ENCODE results near the gene WFIKKN2. TPM values are rescaled to one million over a fixed set of nuclear protein-coding genes. Genes with fewer than 3 reads are reported as not detected.

WFIKKN2 gene
- total and polyA plus RNA-seq, 2 of the 13 experiments (the other 11 are each of a cell fraction or from before 2014, with no cell fraction given) = not detected

- intact Hi-C loops (cut with micrococcal nuclease; ENCODE audit: unreplicated experiment) = no loop called here
- H3K4me2 ChIP-seq (ENCODE audit: low read depth, low read length) = no peak overlapping the region
- peaks cover 23% of the 10 kb centered on the region for H3K4me1 ChIP-seq (ENCODE audit: insufficient read depth, low read length)
- POLR2A ChIA-PET = interaction anchor here (0.9 to 3.6 kb wide), 6 partner anchors 9 to 78 kb away, joined by 3 to 14 read pairs (median 5); no protein-coding TSS in a partner anchor
- no peaks in the 10 kb centered on the region for H3K9me3 ChIP-seq (ENCODE audit: low read length)
- no peak for FAIRE-seq
- peaks cover 9% of the 10 kb centered on the region for H3K79me2 ChIP-seq (ENCODE audit: insufficient read depth, low read length)
- 8% methylated on average over 2 of the region's 2 CpGs for WGBS (ENCODE audit: low lambda C conversion rate)
- no peak overlapping the region for H3K4me3 ChIP-seq (replicated peaks in 1 of 3; ENCODE audit: insufficient read depth in 1 of 3, low read depth in 2 of 3, low read length in 3 of 3)
- no peak for DNase-seq (ENCODE audit: low spot score)
- TF ChIP-seq ZNF143 (CRISPR knock-in tag; IDR thresholded peaks at IDR 0.05) (0 out of 2 replicates have a peak, but pooled peaks have one; percentile 30), TARDBP (CRISPR knock-in tag; IDR thresholded peaks at IDR 0.05) (peak; percentile 30; the same call in 1 of the 2 replicates), MIER3 (CRISPR knock-in tag; IDR thresholded peaks at IDR 0.05; ENCODE audit: borderline replicate concordance) (0 out of 2 replicates have a peak, but pooled peaks have one; percentile 34), FOXA3 (CRISPR knock-in tag; IDR thresholded peaks at IDR 0.05) (peak; percentile 42), CTCF (CRISPR knock-in tag; IDR thresholded peaks at IDR 0.05) (peak; percentile 48), TFAP4 (IDR thresholded peaks at IDR 0.05; ENCODE audit: borderline replicate concordance, low read depth) (peak; percentile 87), ZNF839 (CRISPR knock-in tag; IDR thresholded peaks at IDR 0.05; ENCODE audit: borderline replicate concordance) (no peak), STAG1 (CRISPR knock-in tag; IDR thresholded peaks at IDR 0.05) (peak; percentile 56), GATAD2A (CRISPR knock-in tag; IDR thresholded peaks at IDR 0.05) (0 out of 2 replicates have a peak, but pooled peaks have one; percentile 30), SAP130 (CRISPR knock-in tag; IDR thresholded peaks at IDR 0.05; ENCODE audit: low read depth) (peak; percentile 40; the same call in 1 of the 2 replicates), TEAD2 (CRISPR knock-in tag; IDR thresholded peaks at IDR 0.05) (no peak), ZNF770 (CRISPR knock-in tag; IDR thresholded peaks at IDR 0.05) (no peak), ELF3 (CRISPR knock-in tag; IDR thresholded peaks at IDR 0.05) (0 out of 2 replicates have a peak, but pooled peaks have one; percentile 14), HNF4A (CRISPR knock-in tag; IDR thresholded peaks at IDR 0.05) (0 out of 2 replicates have a peak, but pooled peaks have one; percentile 3), FOXA1 (IDR thresholded peaks at IDR 0.05) (no peak), FOXA1 (CRISPR knock-in tag; IDR thresholded peaks at IDR 0.05) (peak; percentile 35; the same call in 1 of the 2 replicates), IRF9 (CRISPR knock-in tag; IDR thresholded peaks at IDR 0.05; ENCODE audit: borderline replicate concordance) (no peak)
- H3K27me3 ChIP-seq (ENCODE audit: control insufficient read depth in 1 of 2, insufficient read depth in 2 of 2, low read length in 2 of 2) = no peaks in the 10 kb centered on the region; a peak in 1 of 5 replicates
- no peak overlapping the region for H2AFZ ChIP-seq (ENCODE audit: low read length)
- BruUV-seq (replicated peaks) = no TSS peak
- no peak for ATAC-seq
- H3K27ac ChIP-seq (ENCODE audit: extremely low read length, insufficient read depth, low read length) = no peak overlapping the region
- CTCF ChIA-PET (ENCODE audit: low intra/inter-chr PET ratio, low total read pairs) = no interaction called here
- no peak overlapping the region for H3K9ac ChIP-seq (ENCODE audit: insufficient read depth, low read depth, low read length)
- H3K36me3 ChIP-seq (replicated peaks in 1 of 2; ENCODE audit: control insufficient read depth in 1 of 2, insufficient read depth in 2 of 2, low read length in 2 of 2) = no peaks in the 10 kb centered on the region
- in situ Hi-C loops (cut with HindIII; ENCODE audit: extremely low pct_ligation_motif_present, low pct_unique_long_range_greater_than_20kb) = no loop called here
- H4K20me1 ChIP-seq (ENCODE audit: insufficient read depth, low read length) = no peaks in the 10 kb centered on the region
Observed at GRCh38 chr17:50871898-50872297, 36.5 kb downstream of the WFIKKN2 start.
